NCI-H446 treated with DMSO at 0.1 percent for 48 hours (cell line): ENCODE data around the gene ACR.
"Not testable (repeated sequence)": the region's sequence is repeated elsewhere in the genome, so short reads cannot be mapped to it uniquely, and the experiment has no call there.

Experiments used
- DNase-seq: peaks from one replicate; lab custom pipeline; 2025; lab: John Stamatoyannopoulos, UW

The ACR gene

DNA sequence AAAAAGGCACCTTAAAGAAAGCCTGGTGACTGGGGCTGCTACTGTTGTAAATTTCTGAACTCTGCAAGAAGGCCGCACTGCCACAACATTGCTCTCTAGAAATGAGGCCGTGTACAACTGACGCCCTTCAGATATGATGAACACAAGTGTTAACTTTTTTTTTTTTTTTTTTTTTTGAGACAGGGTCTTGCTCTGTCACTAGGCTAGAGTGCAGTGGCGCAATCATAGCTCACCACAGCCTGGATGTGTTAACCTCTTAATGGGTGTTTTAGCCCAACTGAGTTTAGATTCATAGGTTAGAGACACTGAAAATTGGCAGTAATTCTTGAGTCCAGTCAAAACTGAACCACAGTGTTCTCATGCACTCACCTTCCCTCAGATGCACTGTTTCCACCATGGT lies 42.2 kb downstream of the ACR start:
- not testable (repeated sequence) for DNase-seq

DNA sequence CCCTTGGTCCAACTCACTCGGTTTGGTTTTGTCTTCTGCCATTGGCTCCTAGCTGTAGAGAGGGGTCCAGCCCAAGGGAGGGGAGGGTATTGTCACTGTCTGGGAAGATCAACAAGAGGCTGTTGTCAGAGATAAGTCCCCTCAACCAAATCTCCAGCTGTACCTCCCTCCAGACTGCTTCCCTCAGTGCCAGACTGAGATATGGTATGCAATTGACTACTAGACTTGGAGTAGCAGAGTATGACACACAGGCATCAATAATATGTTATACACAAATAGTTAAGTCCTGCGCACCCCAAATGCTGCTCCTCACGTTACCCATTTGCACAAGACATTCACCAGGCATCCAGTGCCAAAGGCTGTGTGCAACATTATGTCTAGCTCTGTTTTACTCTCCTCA lies 44.2 kb downstream of the ACR start:
- not testable (repeated sequence) for DNase-seq

DNA sequence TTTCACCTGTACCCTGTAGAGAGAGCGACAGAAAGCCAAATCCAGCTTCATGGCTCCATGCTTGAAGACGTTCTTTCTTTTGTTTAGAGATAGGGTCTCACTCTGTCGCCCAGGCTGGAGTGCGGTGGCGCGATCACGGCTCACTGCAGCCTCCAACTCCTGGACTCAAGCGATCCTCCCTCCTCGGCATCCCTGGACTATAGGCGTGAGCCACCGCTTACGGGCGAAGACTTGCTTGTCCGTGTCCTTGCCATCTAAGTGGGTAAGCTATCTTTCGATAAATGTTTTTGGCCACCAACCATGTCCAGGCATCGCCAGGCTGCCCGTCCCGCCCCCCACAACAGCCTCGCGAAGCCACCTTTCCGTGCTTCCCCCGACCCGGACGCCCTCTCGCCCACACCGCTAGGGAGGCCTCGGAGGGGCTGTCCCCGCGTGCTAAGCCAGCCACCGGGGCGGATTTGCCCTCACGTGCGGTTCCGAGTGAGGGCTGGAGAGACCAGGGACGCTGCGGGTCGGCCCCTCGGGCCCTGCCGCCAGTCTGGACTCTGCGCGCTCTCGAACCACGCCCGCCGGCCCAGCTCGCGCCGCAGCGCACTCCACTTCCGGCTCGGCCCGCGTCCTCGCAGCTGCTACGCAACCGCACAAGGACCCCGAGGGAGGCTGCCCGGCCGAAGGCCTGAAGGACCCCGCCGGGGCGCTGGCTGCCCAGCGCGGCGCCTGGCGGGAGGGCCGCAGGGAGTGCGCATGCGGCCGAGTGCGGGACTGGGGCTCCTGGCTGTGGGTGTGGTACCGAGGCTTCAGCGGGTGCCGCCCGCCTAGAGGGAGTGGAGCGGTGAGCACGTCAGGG lies 45.3 kb downstream of the ACR start, which contains the start of gene RABL2B:
Gene RABL2B (minus strand): TSS at position 604 of the 847 bp plus-strand sequence. CDS start 1,342 bp downstream, outside the sequence.
- DNase-seq, result peak; percentile 41

DNA sequence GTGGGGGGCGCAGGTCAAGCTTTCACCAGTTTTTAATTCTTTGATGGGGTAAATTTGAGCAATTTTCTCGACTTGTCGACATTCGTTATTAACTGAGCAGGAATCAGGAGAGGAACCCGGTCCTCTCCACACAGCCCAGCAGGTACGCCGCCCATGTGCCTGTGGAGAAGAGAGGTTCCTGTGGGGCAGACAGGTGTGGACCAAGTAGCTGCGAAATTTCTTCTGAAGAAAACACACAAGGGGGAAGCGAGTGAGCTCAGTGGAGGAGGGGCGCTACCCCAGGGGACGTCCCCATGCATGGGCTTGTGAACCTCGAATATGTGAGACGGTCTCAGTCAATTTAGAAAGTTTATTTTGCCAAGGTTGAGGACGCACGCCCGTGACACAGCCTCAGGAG lies 45.9 kb downstream of the ACR start:
- DNase-seq, result not testable (repeated sequence)

DNA sequence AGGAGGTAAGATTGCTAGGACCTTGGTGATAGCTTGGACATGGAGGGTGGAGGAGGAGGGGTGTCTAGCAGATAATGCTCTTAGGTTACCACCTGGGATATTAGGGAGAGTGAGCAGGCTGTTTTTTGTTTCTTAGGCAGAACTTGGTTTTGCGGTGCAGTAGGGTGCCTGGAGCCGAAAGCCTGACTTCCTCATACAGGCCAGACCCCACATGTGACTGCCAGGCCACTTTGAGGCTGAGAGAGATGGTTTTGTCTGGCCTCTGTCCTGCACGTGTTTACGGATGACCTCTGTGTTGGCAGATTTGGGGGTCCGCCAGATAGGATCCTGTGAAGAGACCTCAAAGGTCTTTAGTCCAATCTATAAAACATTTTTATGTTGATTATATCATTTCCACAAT lies 47.3 kb downstream of the ACR start:
- DNase-seq, result not testable (repeated sequence)

DNA sequence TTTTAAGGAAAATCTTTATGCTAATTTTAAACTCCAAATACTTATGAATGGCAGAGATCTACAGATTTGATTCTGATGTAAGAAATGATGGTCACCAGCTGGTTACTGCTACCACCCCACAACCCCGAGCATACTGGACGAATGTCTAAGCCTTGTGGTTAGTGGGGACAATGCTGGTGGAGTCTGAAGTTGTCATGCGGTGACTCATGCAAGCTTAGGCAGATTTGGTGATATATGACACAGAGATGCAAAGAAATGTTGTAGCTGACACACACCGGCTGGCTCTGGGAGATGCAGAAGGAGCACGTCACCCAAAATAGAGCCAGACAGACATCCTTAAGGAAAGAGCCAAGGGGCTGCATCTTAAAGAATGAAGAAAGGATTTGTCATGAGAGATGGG lies 48.9 kb downstream of the ACR start:
- DNase-seq, result not testable (repeated sequence)
